A549 (cell line): ENCODE results near the gene NUTF2.

Experiments
- EHMT2 ChIP-seq: fragments of 200-600 bp; sonication (generic); IDR thresholded peaks from 2 replicates; pipeline ENCODE4 v1.6.1; 2016; ENCODE audit warnings: antibody characterized with exemption, low read depth, mild to moderate bottlenecking, moderate library complexity
- EP300 ChIP-seq, 2 experiments: fragments of >200 bp; sonication (Bioruptor Twin); formaldehyde crosslinking; IDR thresholded peaks; 2 replicates in 1 of 2; 3 replicates in 1 of 2; pipeline ENCODE4 v1.6.1; 2016 to 2017
- MAFK ChIP-seq: fragments of 450-650 bp; IDR thresholded peaks from 2 replicates; pipeline ENCODE4 v1.6.1; 2014; ENCODE audit not compliant: partially characterized antibody
- MAX ChIP-seq: IDR thresholded peaks from 2 replicates; pipeline ENCODE4 v1.6.1; 2012
- PBX3 ChIP-seq: IDR thresholded peaks from 2 replicates; pipeline ENCODE4 v1.6.1; 2012
- POLR2A ChIP-seq: IDR thresholded peaks from 2 replicates; pipeline ENCODE4 v1.6.1; 2012; ENCODE audit warnings: mild to moderate bottlenecking, low read length
- RAD21 ChIP-seq, 2 experiments: fragments of >200 bp in 1 of 2; sonication (Bioruptor Twin) in 1 of 2; formaldehyde crosslinking in 1 of 2; IDR thresholded peaks in 1 of 2; conservative IDR thresholded peaks in 1 of 2; 2 replicates in 1 of 2; 3 replicates in 1 of 2; pipeline ENCODE4 v1.6.1; 2012 to 2018; ENCODE audit warnings: inconsistent platforms in 1 of 2
- RCOR1 ChIP-seq: fragments of 150-350 bp; IDR thresholded peaks from 2 replicates; pipeline ENCODE4 v1.6.1; 2014; ENCODE audit warnings: antibody characterized with exemption, low read length, low read depth
- TF ChIP-seq, protein P1 (sequence below): fragments of >200 bp; sonication (Bioruptor Twin); formaldehyde crosslinking; IDR thresholded peaks from 3 replicates; pipeline ENCODE4 v1.5.1; 2016
- TF ChIP-seq, protein P2 (sequence below): fragments of 200-600 bp; sonication (generic); IDR thresholded peaks from 2 replicates; pipeline ENCODE4 v1.6.1; 2016; ENCODE audit warnings: antibody characterized with exemption, mild to moderate bottlenecking, moderate library complexity
- TF ChIP-seq, protein P3 (sequence below): IDR thresholded peaks from 2 replicates; pipeline ENCODE4 v1.6.1; 2012; ENCODE audit warnings: low read depth, borderline replicate concordance

DNA sequence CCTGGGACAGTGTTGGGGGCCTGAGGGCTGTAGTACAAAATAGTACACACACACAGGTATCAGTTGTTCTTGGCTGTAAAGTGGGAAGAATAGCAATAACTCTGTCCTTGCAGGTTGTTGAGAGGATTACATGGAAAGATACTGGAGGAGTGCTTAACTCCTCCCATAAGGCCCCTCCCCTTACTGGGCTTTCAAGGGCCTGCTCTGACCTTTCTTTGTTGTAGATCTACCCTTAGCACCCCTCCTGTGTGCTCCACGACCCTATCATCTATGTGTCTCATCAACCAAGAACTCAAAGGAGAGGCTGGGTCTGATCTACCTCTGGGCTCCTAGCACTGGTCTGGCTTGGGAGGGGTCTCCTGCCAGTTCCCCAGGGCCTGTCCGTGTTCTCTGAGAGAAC lies 17.9 kb downstream of the NUTF2 start:
- TF ChIP-seq POLR2A = no peak
- TF ChIP-seq, protein P1, sequence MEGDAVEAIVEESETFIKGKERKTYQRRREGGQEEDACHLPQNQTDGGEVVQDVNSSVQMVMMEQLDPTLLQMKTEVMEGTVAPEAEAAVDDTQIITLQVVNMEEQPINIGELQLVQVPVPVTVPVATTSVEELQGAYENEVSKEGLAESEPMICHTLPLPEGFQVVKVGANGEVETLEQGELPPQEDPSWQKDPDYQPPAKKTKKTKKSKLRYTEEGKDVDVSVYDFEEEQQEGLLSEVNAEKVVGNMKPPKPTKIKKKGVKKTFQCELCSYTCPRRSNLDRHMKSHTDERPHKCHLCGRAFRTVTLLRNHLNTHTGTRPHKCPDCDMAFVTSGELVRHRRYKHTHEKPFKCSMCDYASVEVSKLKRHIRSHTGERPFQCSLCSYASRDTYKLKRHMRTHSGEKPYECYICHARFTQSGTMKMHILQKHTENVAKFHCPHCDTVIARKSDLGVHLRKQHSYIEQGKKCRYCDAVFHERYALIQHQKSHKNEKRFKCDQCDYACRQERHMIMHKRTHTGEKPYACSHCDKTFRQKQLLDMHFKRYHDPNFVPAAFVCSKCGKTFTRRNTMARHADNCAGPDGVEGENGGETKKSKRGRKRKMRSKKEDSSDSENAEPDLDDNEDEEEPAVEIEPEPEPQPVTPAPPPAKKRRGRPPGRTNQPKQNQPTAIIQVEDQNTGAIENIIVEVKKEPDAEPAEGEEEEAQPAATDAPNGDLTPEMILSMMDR = no peak
- no peak for TF ChIP-seq RAD21 (conservative IDR thresholded peaks at IDR 0.05 in 1 of 2, IDR thresholded peaks at IDR 0.05 in 1 of 2)
- no peak for TF ChIP-seq EHMT2
- TF ChIP-seq, protein P2, sequence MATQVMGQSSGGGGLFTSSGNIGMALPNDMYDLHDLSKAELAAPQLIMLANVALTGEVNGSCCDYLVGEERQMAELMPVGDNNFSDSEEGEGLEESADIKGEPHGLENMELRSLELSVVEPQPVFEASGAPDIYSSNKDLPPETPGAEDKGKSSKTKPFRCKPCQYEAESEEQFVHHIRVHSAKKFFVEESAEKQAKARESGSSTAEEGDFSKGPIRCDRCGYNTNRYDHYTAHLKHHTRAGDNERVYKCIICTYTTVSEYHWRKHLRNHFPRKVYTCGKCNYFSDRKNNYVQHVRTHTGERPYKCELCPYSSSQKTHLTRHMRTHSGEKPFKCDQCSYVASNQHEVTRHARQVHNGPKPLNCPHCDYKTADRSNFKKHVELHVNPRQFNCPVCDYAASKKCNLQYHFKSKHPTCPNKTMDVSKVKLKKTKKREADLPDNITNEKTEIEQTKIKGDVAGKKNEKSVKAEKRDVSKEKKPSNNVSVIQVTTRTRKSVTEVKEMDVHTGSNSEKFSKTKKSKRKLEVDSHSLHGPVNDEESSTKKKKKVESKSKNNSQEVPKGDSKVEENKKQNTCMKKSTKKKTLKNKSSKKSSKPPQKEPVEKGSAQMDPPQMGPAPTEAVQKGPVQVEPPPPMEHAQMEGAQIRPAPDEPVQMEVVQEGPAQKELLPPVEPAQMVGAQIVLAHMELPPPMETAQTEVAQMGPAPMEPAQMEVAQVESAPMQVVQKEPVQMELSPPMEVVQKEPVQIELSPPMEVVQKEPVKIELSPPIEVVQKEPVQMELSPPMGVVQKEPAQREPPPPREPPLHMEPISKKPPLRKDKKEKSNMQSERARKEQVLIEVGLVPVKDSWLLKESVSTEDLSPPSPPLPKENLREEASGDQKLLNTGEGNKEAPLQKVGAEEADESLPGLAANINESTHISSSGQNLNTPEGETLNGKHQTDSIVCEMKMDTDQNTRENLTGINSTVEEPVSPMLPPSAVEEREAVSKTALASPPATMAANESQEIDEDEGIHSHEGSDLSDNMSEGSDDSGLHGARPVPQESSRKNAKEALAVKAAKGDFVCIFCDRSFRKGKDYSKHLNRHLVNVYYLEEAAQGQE = no peak
- TF ChIP-seq, protein P3, sequence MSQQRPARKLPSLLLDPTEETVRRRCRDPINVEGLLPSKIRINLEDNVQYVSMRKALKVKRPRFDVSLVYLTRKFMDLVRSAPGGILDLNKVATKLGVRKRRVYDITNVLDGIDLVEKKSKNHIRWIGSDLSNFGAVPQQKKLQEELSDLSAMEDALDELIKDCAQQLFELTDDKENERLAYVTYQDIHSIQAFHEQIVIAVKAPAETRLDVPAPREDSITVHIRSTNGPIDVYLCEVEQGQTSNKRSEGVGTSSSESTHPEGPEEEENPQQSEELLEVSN = no peak
- no peak for TF ChIP-seq MAX
- no peak for TF ChIP-seq PBX3
- no peak for TF ChIP-seq MAFK
- no peak for TF ChIP-seq RCOR1
- no peak for TF ChIP-seq EP300 (IDR thresholded peaks at IDR 0.05)
